HG03103 (cell line): Measurements from ENCODE around the gene PADI2.

ENCODE experiments used
- ATAC-seq: cut with Tn5 transposase; IDR thresholded peaks from one replicate; pipeline ENCODE4 v1.9.1; 2021; ENCODE audit warnings: low read depth; ENCODE audit not compliant: unreplicated experiment

The PADI2 gene

GRCh38 chr1:17116643-17117042 is 2.6 kb downstream of the PADI2 start:
- ATAC-seq = no peak

DNA sequence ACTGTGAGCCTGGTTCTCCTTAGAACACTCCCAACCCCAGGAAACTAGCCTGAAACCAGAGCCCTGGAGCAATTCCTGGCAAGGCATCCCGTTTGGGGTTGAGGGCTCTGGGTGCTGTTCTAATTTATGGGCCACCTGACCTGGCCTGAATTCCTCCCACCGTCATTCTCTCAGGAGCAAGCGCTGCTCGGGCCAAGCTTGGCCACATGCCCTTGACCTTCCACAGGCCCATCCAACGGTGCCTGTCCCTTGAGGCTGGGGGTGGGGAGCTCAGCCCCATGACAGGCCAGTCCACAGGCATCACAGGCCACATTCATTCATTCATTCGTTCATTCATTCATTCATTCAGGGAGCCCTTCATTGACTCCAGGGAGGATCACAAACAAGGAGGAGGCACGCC is 5.3 kb downstream of the PADI2 start:
- no peak for ATAC-seq

- no peak for ATAC-seq
Observed at GRCh38 chr1:17112496-17113236, 6.6 kb downstream of the PADI2 start.

- no peak for ATAC-seq
Observed at GRCh38 chr1:17112076-17112475, 7.2 kb downstream of the PADI2 start.

- ATAC-seq = no peak
Observed at GRCh38 chr1:17110555-17110926, 8.7 kb downstream of the PADI2 start.

DNA sequence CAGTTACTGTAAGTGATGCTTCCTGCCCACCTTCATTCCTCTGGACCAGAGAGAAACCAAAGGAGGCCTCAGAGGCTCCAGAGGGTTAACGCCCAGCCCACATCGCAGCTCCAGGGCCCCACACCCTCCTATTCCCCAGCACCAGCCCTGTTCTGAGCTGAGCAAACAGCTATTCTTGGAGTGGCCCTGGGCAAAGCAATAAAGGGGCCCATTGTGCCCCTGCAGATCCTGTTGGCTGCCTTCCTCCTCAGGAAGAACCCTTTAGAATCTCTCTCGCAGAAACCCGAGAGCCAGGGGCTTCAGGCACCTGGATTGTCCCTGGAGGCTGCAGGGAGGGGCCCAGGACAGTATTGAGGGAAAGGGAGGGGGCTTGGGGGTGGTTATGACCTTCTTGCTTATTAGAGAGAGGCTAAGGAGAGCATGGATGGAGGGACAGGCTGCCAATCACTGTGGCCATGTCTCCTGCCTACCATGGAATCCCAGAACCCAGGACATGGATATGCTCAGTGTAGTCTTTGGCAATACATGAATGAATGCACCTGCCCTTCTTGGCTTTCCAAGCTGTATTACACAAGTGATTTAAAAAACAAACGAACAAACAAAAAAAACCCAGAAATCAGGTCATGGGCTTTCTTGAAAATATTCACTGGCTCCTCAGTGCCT is 9.2 kb downstream of the PADI2 start:
- no peak for ATAC-seq

DNA sequence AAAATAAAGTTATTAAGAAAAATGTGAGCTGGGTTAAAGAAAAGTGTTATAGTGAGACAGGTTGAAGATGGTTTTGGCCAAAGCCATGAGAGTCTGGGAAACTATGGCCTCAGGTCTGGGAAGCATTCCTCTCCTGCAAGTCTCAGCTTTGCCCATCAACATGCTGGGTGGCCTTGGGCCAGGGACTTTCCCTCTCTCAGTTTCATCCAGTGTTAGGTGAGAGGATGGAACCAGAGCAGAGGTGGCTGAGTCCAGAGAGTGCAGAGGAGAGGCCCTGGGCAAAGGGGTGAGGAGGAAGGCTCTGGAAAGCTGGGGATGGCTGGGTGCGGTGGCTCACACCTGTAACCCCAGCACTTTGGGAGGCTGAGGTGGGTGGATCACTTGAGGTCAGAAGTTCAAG is 10.5 kb downstream of the PADI2 start:
- ATAC-seq = no peak

DNA sequence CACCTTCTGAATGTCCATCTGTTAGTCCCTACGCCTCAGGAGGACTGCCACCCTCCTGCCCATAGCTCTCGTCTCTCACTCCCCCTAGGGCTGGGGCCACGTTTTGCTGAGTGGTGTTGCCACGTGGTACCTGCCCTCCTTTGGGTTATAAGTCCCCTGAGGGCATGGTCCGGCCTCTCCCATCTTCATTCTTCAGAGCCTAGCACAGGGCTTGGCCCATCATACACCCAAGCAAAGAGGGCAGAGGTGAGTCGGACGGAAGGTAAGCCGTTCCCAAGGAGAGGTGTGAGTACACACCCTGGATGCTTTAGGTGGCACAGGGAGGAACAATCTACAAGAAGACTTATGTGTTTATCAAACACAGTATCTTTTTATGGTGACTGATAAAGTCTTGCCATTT is 10.9 kb downstream of the PADI2 start:
- ATAC-seq = no peak

DNA sequence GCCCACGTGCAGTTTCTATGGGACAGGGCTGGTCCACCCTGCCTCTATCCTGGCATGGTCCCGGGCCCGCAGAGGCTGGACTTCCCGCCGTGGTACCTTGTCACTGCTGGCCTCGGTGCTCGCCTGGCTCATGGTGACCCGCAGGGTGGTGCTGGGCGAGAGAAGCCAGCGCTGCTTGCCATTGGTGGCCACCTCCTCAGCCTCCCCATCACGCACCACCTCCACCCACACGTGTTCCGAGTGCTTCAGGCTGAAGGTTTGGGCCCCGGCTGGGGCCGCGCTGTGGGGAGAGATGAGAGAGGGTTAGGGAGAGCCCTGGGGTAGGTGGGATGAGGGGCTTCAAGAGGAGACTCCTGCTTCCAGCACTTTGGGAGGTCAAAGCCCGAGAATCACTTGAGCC is 14.5 kb downstream of the PADI2 start:
- no peak for ATAC-seq

GRCh38 chr1:17102232-17102631 is 17.0 kb downstream of the PADI2 start:
- no peak for ATAC-seq

- ATAC-seq = no peak
Observed at GRCh38 chr1:17101261-17101660, 18.0 kb downstream of the PADI2 start.

- ATAC-seq = no peak
Observed at GRCh38 chr1:17099616-17100340, 19.5 kb downstream of the PADI2 start.

DNA sequence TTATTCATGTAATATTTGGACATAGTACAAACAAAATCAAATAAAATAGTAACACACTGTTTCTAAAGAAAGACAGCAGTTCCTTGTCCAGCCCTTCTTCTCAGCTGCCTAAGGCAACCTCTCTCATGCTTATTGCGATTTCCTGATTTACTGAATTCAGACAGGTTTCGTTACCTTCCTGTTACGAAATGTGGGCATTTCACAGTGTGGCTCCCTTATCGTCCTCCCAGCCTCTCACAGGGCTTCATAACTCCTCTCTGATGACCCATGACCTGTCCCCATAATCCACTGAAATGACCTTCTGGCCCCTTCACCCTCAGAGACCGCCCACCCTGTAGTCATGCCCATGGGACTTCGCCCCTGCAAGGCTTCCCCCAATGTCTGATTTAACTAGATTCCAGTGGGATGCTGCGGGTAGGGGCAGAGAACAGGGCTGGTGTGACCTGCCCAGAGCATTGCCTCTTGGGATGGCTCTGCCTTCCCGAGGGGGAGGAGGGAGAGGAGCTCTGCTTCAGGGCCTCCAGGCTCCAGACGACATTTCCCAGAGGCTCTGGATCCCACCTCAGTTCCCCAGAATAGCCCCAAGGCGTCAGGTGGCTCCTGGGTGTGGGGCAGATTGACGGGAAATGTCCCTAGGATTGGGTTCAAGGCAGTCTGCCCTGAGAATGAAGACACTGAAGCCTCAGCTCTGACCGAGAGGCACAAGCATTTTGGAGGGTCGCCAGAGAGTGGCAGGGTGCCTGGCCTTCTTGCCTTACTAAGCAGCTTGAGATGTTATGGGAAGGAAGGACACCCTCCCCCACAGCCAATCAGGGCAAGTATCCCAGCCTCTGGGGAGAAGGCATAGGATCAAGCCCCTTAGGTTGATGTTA is 20.6 kb downstream of the PADI2 start:
- ATAC-seq = no peak

DNA sequence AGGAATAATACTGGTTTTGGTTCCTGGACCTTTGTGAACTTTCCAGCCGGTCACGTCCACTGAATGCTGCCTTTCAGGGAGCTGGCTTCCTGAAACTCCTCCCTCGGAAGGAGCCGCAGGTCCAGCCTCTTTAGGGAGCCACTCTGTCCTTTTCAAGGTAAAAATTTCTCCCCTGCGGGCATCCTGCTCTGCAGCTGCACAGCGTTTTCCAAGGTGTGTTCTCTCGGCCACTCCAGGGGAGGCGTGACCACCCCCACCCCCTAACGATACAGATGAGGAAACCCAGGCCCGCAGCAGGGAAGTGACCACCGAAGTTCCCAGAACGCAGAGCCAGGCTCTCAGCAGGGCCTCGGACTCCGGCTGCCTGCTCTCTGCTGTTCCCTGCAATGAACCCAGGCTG is 21.5 kb downstream of the PADI2 start:
- no peak for ATAC-seq

GRCh38 chr1:17097147-17097546 is 22.1 kb downstream of the PADI2 start:
- ATAC-seq = no peak

DNA sequence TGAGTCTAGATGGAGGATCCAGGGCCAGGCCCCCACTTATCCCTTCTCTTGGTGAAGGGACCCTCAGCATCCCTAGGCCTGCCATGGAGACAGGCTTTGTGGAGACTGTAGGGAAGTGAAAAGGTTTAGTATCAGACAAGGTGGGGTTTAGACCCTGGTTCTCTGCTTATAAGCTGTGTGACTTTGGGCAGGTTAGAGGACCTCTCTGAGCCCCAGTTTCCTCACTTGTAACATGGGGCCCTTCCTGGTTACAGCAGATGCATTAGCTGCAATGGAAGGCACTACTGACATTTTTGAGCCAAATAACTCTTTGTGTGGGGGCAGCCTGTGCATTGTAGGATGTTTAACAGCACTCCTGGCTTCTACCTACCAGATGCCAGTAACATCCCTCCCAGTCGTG is 22.7 kb downstream of the PADI2 start:
- ATAC-seq = no peak

GRCh38 chr1:17095141-17095540 is 24.1 kb downstream of the PADI2 start:
- no peak for ATAC-seq

- ATAC-seq = no peak
Observed at GRCh38 chr1:17094664-17095063, 24.6 kb downstream of the PADI2 start.

DNA sequence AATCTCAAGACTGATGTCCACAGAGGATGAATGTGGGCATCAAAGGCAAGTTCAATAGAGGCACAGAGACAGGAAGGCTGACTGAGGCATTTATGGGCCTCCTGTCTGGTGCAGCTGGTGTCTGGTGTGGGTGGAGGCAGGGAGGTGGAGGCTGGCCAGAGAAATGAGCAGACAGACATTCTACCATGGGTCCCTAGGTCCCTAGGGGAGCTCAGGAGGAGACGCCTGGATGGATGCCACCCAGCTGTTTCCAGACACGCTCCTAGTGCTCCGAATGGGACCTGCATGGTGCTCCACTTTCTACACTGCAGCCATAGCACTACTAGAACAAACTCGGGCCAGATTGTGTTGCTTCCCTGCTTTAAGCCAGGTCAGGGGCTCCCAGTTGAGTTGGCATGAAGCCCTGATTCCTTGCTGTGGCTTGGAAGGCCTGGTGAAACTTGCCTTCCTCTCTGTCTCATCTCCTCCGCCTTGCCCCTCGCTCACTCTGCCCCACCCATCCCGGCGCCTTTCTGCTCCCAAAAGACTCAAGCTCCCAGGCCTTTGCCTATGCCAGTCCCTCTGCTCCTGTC is 25.3 kb downstream of the PADI2 start:
- no peak for ATAC-seq

- no peak for ATAC-seq
Observed at GRCh38 chr1:17091252-17091651, 28.0 kb downstream of the PADI2 start.

DNA sequence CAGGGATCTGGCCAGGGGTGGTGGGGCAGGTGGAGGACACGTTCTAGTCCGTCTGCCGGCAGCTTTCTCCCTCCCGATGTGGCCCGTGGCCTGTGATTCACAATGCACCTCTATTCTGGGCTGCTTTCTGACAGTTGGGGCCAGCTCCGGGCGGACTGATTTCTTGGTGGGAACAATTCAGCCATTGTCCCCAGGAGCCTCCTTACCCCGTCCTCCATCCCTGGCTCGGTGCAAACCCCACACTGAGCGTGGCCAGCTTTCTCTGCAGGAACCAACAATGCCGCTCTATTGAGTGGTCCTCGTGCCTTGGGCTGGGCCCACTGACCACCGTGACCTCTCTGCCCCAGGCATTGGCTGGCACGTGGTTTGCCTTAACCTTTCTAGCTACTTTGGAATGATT is 29.7 kb downstream of the PADI2 start:
- ATAC-seq = no peak
